H1 (cell line): Measurements from ENCODE around the gene TBC1D16. TPM values are rescaled to one million over a fixed set of nuclear protein-coding genes. Genes with fewer than 3 reads are reported as not detected.

ENCODE experiments used
- CTCF ChIA-PET: fragments of 300-600 bp; sonication (Branson Sonifier 250); formaldehyde crosslinking; loops from one replicate; lab custom pipeline; 2021; ENCODE audit not compliant: partially characterized antibody; lab: Charles Lee
- POLR2A ChIA-PET: fragments of 300-600 bp; sonication (Branson Sonifier 250); formaldehyde crosslinking; loops from one replicate; lab custom pipeline; 2021; ENCODE audit warnings: inconsistent platforms; ENCODE audit not compliant: partially characterized antibody; lab: Charles Lee
- DNase-seq, 2 experiments: peaks; one replicate each; pipeline versions ENCODE4 v3.0.0 to v3.0.0-alpha.2; 2010 to 2022; ENCODE audit warnings: low spot score in 2 of 2, low read depth in 1 of 2, mixed read lengths in 1 of 2
- FAIRE-seq: peaks from 2 replicates; lab custom pipeline; 2011; peaks lifted over from hg19 to GRCh38; lab: Jason Lieb, UNC
- H2AFZ ChIP-seq: 2 replicates; pipeline ENCODE4 v1.8.1; 2012; ENCODE audit warnings: low read length, inconsistent platforms
- H2AK5ac ChIP-seq: 2 replicates; pipeline ENCODE4 v1.6.1; 2013; ENCODE audit warnings: low read depth, low read length
- H2BK120ac ChIP-seq: replicated peaks from 2 replicates; pipeline ENCODE3; 2013; ENCODE audit warnings: low read depth, low read length, inconsistent platforms
- H2BK12ac ChIP-seq: 2 replicates; pipeline ENCODE4 v1.6.1; 2013; ENCODE audit warnings: low read depth, low read length
- H2BK15ac ChIP-seq: 2 replicates; pipeline ENCODE4 v1.6.1; 2013; ENCODE audit warnings: low read length
- H2BK20ac ChIP-seq: 2 replicates; pipeline ENCODE4 v1.6.1; 2013; ENCODE audit warnings: low read length
- H2BK5ac ChIP-seq: 2 replicates; pipeline ENCODE4 v1.6.1; 2013; ENCODE audit warnings: low read depth, low read length
- H3K14ac ChIP-seq: 2 replicates; pipeline ENCODE4 v1.6.1; 2013; ENCODE audit warnings: inconsistent platforms; ENCODE audit not compliant: insufficient read length
- H3K18ac ChIP-seq: 2 replicates; pipeline ENCODE4 v1.6.1; 2013; ENCODE audit warnings: low read length; ENCODE audit errors: extremely low read depth
- H3K23ac ChIP-seq: 2 replicates; pipeline ENCODE4 v1.6.1; 2013; ENCODE audit warnings: inconsistent platforms; ENCODE audit not compliant: insufficient read length
- H3K23me2 ChIP-seq: 2 replicates; pipeline ENCODE4 v1.6.1; 2013; ENCODE audit warnings: low read depth, low read length
- H3K27ac ChIP-seq: 2 replicates; pipeline ENCODE4 v1.6.1; 2011; ENCODE audit warnings: low read depth, low read length, inconsistent platforms
- H3K27me3 ChIP-seq, 4 experiments: replicated peaks in 1 of 4; 1 replicate in 1 of 4; 2 replicates in 3 of 4; pipeline versions ENCODE4 v1.6.1 to v1.8.1; 2011 to 2013; ENCODE audit warnings: low read length in 3 of 4, mild to moderate bottlenecking in 3 of 4, inconsistent platforms in 2 of 4, mixed read lengths in 2 of 4, moderate library complexity in 1 of 4; ENCODE audit not compliant: control insufficient read depth in 3 of 4, insufficient read depth in 3 of 4; ENCODE audit errors: extremely low read depth in 1 of 4
- H3K36me3 ChIP-seq, 4 experiments: 2 replicates each; pipeline versions ENCODE4 v1.6.1 to v1.8.1; 2011 to 2013; ENCODE audit warnings: mild to moderate bottlenecking in 4 of 4, low read length in 3 of 4, moderate library complexity in 2 of 4, control low read depth in 1 of 4, inconsistent platforms in 1 of 4; ENCODE audit not compliant: insufficient read depth in 4 of 4, control insufficient read depth in 2 of 4
- H3K4ac ChIP-seq: replicated peaks from 2 replicates; pipeline ENCODE3; 2013; ENCODE audit warnings: low read length, low read depth, mixed read lengths, inconsistent platforms; ENCODE audit not compliant: insufficient read length
- H3K4me1 ChIP-seq, 4 experiments: replicated peaks in 1 of 4; 1 replicate in 1 of 4; 2 replicates in 3 of 4; pipeline versions ENCODE4 v1.6.1 to v1.8.1; 2011 to 2013; ENCODE audit warnings: low read length in 3 of 4, inconsistent platforms in 2 of 4, mixed read lengths in 1 of 4; ENCODE audit not compliant: insufficient read depth in 4 of 4, control insufficient read depth in 3 of 4
- H3K4me2 ChIP-seq, 2 experiments: 2 replicates each; pipeline versions ENCODE4 v1.6.1 to v1.8.1; 2011 to 2013; ENCODE audit warnings: low read depth in 2 of 2, low read length in 2 of 2, control low read depth in 1 of 2, inconsistent platforms in 1 of 2, mild to moderate bottlenecking in 1 of 2; ENCODE audit not compliant: insufficient read depth in 1 of 2
- H3K4me3 ChIP-seq, 4 experiments: fragments of 200-600, 300-600 bp in 1 of 4; sonication (generic), shearing (Covaris generic), sonication (Bioruptor Twin) in 1 of 4; 2 replicates each; pipeline versions ENCODE4 v1.5.1 to v1.8.1; 2011 to 2016; ENCODE audit warnings: low read length in 4 of 4, low read depth in 3 of 4, control low read depth in 2 of 4, inconsistent platforms in 2 of 4, mild to moderate bottlenecking in 2 of 4, mixed read lengths in 1 of 4, moderate library complexity in 1 of 4; ENCODE audit not compliant: insufficient read depth in 2 of 4; ENCODE audit errors: extremely low read depth in 1 of 4
- H3K56ac ChIP-seq: replicated peaks from 2 replicates; pipeline ENCODE3; 2013; ENCODE audit warnings: low read depth, mild to moderate bottlenecking, mixed read lengths, low read length, inconsistent platforms; ENCODE audit not compliant: insufficient read length
- H3K79me1 ChIP-seq: 2 replicates; pipeline ENCODE4 v1.6.1; 2013; ENCODE audit warnings: low read depth, low read length, control low read depth
- H3K79me2 ChIP-seq, 2 experiments: 2 replicates each; pipeline versions ENCODE4 v1.6.1 to v1.8.1; 2012 to 2013; ENCODE audit warnings: low read length in 2 of 2, mild to moderate bottlenecking in 2 of 2, inconsistent platforms in 1 of 2; ENCODE audit not compliant: insufficient read depth in 2 of 2, control insufficient read depth in 1 of 2
- H3K9ac ChIP-seq, 4 experiments: replicated peaks in 1 of 4; 1 replicate in 1 of 4; 2 replicates in 3 of 4; pipeline versions ENCODE4 v1.6.1 to v1.8.1; 2011 to 2013; ENCODE audit warnings: low read depth in 3 of 4, low read length in 3 of 4, control low read depth in 2 of 4, mild to moderate bottlenecking in 2 of 4, moderate library complexity in 2 of 4, inconsistent platforms in 1 of 4; ENCODE audit errors: extremely low read depth in 1 of 4
- H3K9me3 ChIP-seq, 2 experiments: 2 replicates each; pipeline versions ENCODE4 v1.6.1 to v1.8.1; 2012 to 2013; ENCODE audit warnings: mild to moderate bottlenecking in 2 of 2, moderate library complexity in 2 of 2, control low read depth in 1 of 2, inconsistent platforms in 1 of 2, low read depth in 1 of 2, low read length in 1 of 2, mixed read lengths in 1 of 2; ENCODE audit not compliant: insufficient read depth in 2 of 2
- H4K20me1 ChIP-seq, 2 experiments: replicated peaks in 1 of 2; 2 replicates each; pipeline versions ENCODE3 to v1.8.1; 2011 to 2013; ENCODE audit warnings: inconsistent platforms in 2 of 2, low read length in 2 of 2, mild to moderate bottlenecking in 1 of 2; ENCODE audit not compliant: insufficient read depth in 2 of 2, control insufficient read depth in 1 of 2
- H4K5ac ChIP-seq: 2 replicates; pipeline ENCODE4 v1.6.1; 2013; ENCODE audit warnings: low read length, low read depth, mixed read lengths, inconsistent platforms; ENCODE audit not compliant: insufficient read length
- H4K8ac ChIP-seq: 2 replicates; pipeline ENCODE4 v1.8.0; 2013; ENCODE audit warnings: mild to moderate bottlenecking, moderate library complexity, low read length, inconsistent platforms; ENCODE audit not compliant: insufficient read depth; ENCODE audit errors: extremely low read depth
- H4K91ac ChIP-seq: replicated peaks from 2 replicates; pipeline ENCODE3; 2013; ENCODE audit warnings: low read length, mixed read lengths, inconsistent platforms; ENCODE audit not compliant: insufficient read length
- ASH2L ChIP-seq: fragments of 200-600, 300-600 bp; sonication (generic); IDR thresholded peaks from one replicate; pipeline ENCODE4 v1.7.1; 2017; ENCODE audit warnings: low read length
- CBX5 ChIP-seq: fragments of 300-800, 300-1000 bp; sonication (generic); IDR thresholded peaks from 2 replicates; pipeline ENCODE4 v1.7.1; 2016; ENCODE audit warnings: antibody characterized with exemption, low read length, low read depth
- CBX8 ChIP-seq: fragments of 300-800, 300-1000 bp; sonication (generic); IDR thresholded peaks from 2 replicates; pipeline ENCODE4 v1.7.1; 2016; ENCODE audit warnings: low read depth, low read length, borderline replicate concordance
- CHD2 ChIP-seq: IDR thresholded peaks from 2 replicates; pipeline ENCODE4 v1.6.1; 2012; ENCODE audit warnings: low read length, improper control_type of control experiment
- EP300 ChIP-seq, 2 experiments: IDR thresholded peaks; 1 replicate in 1 of 2; 2 replicates in 1 of 2; pipeline ENCODE4 v1.6.1; 2011 to 2012; ENCODE audit warnings: low read depth in 2 of 2, low read length in 2 of 2, mild to moderate bottlenecking in 2 of 2, borderline replicate concordance in 1 of 2, inconsistent platforms in 1 of 2, moderate library complexity in 1 of 2
- NRF1 ChIP-seq: IDR thresholded peaks from 2 replicates; pipeline ENCODE4 v1.6.1; 2011; ENCODE audit warnings: mild to moderate bottlenecking, low read depth, low read length, improper control_type of control experiment
- POLR2AphosphoS5 ChIP-seq: IDR thresholded peaks from 2 replicates; pipeline ENCODE4 v1.6.1; 2011; ENCODE audit warnings: low read depth, low read length
- RXRA ChIP-seq: IDR thresholded peaks from 2 replicates; pipeline ENCODE4 v1.6.1; 2011; ENCODE audit warnings: low read depth, mild to moderate bottlenecking, low read length, moderate library complexity; ENCODE audit not compliant: insufficient read depth
- SP1 ChIP-seq: IDR thresholded peaks from 2 replicates; pipeline ENCODE4 v1.6.1; 2011; ENCODE audit warnings: low read depth, low read length
- TEAD4 ChIP-seq: IDR thresholded peaks from 2 replicates; pipeline ENCODE4 v1.6.1; 2012; ENCODE audit warnings: low read depth, low read length, inconsistent platforms, mixed read lengths
- WGBS, 2 experiments: shearing (Covaris generic) in 1 of 2; methylation state at CpG; one replicate each; pipeline versions ENCODE4 v1.1.6 to v1.1.7; 2013 to 2015; ENCODE audit warnings: low lambda C conversion rate in 2 of 2, mixed read lengths in 2 of 2, inconsistent platforms in 1 of 2, low coverage in 1 of 2, missing lambda C conversion rate in 1 of 2; ENCODE audit not compliant: insufficient replicate concordance in 2 of 2, insufficient coverage in 1 of 2, insufficient read length in 1 of 2; ENCODE audit errors: extremely low coverage in 1 of 2, missing lambda C conversion rate in 1 of 2; 5-methylcytosine and 5-hydroxymethylcytosine counted together
- polyA plus RNA-seq, 7 experiments: library from polyadenylated mRNA; depleted of rRNA in 3 of 7; stranded (reverse) in 5 of 7; unstranded in 2 of 7; fragments of >200 nt in 5 of 7; fragments of 200-250 nt in 2 of 7; gene quantifications; 1 replicate in 5 of 7; 2 replicates in 1 of 7; 4 replicates in 1 of 7; pipeline versions ENCODE4 v1.2.1 to v1.2.3, GENCODE V29; 2011 to 2013; ENCODE audit warnings: missing spikeins in 2 of 7, mixed read lengths in 2 of 7
- total RNA-seq: library from RNA; stranded (reverse); fragmentation: NEBNext Ultra II Directional; extraction: Animal tissue kit (Norgen Biotek cat#: 25700); gene quantifications from 2 replicates; pipeline ENCODE4 v1.2.1, GENCODE V29; 2021
- TF ChIP-seq, protein P1 (sequence below): IDR thresholded peaks from 2 replicates; pipeline ENCODE4 v1.6.1; 2012; ENCODE audit warnings: inconsistent platforms

TBC1D16 gene
- total and polyA plus RNA-seq, 2 of the 8 experiments (the other 6 are each of a cell fraction or from before 2014, with no cell fraction given) = 21.1 to 109 TPM

DNA sequence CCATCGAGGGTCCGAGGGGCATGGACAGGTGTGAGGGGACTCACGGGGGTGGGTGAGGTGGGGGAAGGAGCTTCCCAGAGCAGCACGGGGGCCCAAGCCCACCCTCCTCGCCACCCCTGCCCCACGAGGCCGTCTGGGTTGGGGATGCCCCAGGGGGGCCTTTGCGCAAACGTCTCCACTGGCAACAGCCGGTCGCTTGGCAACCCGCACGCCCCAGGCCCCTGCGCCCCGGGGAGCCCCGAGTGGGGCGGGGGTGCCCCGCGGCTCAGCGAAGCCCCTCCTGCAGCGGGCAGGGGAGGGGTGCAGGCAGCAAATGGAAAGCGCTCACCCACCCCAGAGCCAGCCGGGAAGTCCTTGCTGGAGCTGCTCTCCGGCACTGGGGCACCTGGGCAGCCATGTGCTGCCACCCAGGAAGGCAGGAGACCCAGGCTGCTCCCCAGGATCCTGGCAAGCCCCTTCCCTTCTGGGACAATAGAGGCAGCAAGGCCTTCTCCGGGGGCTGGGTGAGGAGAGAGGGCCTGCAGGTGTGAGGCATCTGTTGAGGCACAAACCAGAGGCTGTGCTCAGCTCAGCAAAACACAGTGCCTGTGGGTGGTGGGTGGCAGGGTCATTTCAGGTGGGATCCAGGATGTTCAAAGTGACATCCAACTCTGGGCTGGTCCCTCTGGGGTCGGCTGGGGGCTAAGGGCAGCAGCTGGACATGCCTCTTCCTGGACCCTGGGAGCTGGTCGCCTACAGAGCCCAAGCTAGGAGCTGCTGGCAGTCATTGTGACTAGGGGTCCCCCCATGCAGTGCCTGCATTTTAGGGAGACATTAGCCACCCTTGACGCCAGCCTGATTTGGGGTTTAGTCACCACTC is 115.6 kb downstream of the TBC1D16 start:
- FAIRE-seq (no peak), DNase-seq (no peak)
- Histone ChIP-seq H3K9me3 (no peaks in the 10 kb centered on the region), H3K14ac (no peak overlapping the region), H3K23ac (no peak overlapping the region), H3K4me2 (no peak overlapping the region), H2AK5ac (no peak overlapping the region), H3K56ac (no peak overlapping the region), H3K79me1 (no peaks in the 10 kb centered on the region), H3K4me3 (no peak overlapping the region), H2BK20ac (no peak overlapping the region), H4K5ac (no peak overlapping the region), H3K36me3 (no peaks in the 10 kb centered on the region), H3K23me2 (no peaks in the 10 kb centered on the region), H3K27ac (no peak overlapping the region), H3K18ac (no peak overlapping the region), H3K27me3 (peaks cover 0 to 7% (median 0%) of the 10 kb centered on the region in 4 experiments; a peak in 2 of 7 replicates), H3K79me2 (no peaks in the 10 kb centered on the region), H4K8ac (no peak overlapping the region), H2BK5ac (no peak overlapping the region), H4K91ac (no peak overlapping the region), H2AFZ (no peak overlapping the region), H3K4me1 (peaks cover 0 to 15% (median 5%) of the 10 kb centered on the region in 4 experiments; a peak in 5 of 7 replicates), H2BK12ac (peak overlapping the region; percentile 60; the same call in 1 of the 2 replicates), H2BK120ac (no peak overlapping the region), H3K4ac (no peak overlapping the region), H2BK15ac (peak overlapping the region; percentile 16; the same call in 1 of the 2 replicates), H3K9ac (no peak overlapping the region), H4K20me1 (peaks cover under 1 to 2% of the 10 kb centered on the region in 2 experiments)
- ChIA-PET POLR2A (interaction anchor here (1.0 to 2.4 kb wide), 8 partner anchors 12 to 81 kb away, joined by 3 to 9 read pairs (median 4); partner anchors contain the start of gene CBX4), CTCF (interaction anchor here (0.6 to 14.0 kb wide), 24 partner anchors 14 to 748 kb away, joined by 3 to 181 read pairs (median 4); partner anchors contain the start of gene CBX4)
- WGBS, 2 experiments = 81% methylated on average over 5 of the region's 28 CpGs; no CpG with 5 or more reads in 1 of the 2 experiments
- TF ChIP-seq NRF1 (no peak), CBX5 (no peak), SP1 (no peak), CBX8 (no peak), CHD2 (no peak), POLR2AphosphoS5 (no peak), RXRA (no peak), ASH2L (no peak), EP300 (IDR thresholded peaks at IDR 0.05; ENCODE audit: borderline replicate concordance in 1 of 2, low read depth in 2 of 2, low read length in 2 of 2) (no peak), TEAD4 (no peak)
- TF ChIP-seq, protein P1, sequence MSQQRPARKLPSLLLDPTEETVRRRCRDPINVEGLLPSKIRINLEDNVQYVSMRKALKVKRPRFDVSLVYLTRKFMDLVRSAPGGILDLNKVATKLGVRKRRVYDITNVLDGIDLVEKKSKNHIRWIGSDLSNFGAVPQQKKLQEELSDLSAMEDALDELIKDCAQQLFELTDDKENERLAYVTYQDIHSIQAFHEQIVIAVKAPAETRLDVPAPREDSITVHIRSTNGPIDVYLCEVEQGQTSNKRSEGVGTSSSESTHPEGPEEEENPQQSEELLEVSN = no peak
